Prostate gland (tissue), 2 donors: Measurements from ENCODE around the gene SLCO3A1. TPM values are rescaled to one million over a fixed set of nuclear protein-coding genes. Genes with fewer than 3 reads are reported as not detected.

Source experiments
- DNase-seq: peaks from one replicate; pipeline ENCODE4 v3.0.0-alpha.2; 2019; ENCODE audit warnings: low spot score
- H3K27ac ChIP-seq, 2 donors: fragments of 200-600 bp; sonication (generic); 2 replicates each; pipeline ENCODE4 v1.5.1; 2017 to 2019
- H3K27me3 ChIP-seq: fragments of 200-600 bp; sonication (generic); replicated peaks from 2 replicates; pipeline ENCODE4 v1.5.1; 2019; ENCODE audit not compliant: insufficient read depth
- H3K36me3 ChIP-seq, 2 donors: fragments of 200-600 bp; sonication (generic); 1 replicate in 1 of 2; 2 replicates in 1 of 2; pipeline versions ENCODE4 v1.5.1 to v1.8.1; 2017 to 2019
- H3K4me1 ChIP-seq: fragments of 200-600 bp; sonication (generic); replicated peaks from 2 replicates; pipeline ENCODE4 v1.5.1; 2019
- H3K4me3 ChIP-seq, 2 donors: fragments of 200-600 bp; sonication (generic); 2 replicates each; pipeline ENCODE4 v1.5.1; 2017 to 2019
- H3K9me3 ChIP-seq: fragments of 200-600 bp; sonication (generic); 2 replicates; pipeline ENCODE4 v1.5.1; 2017
- POLR2A ChIP-seq: fragments of 450-650 bp; IDR thresholded peaks from one replicate; pipeline ENCODE4 v1.6.1; 2016; ENCODE audit warnings: antibody characterized with exemption, mild to moderate bottlenecking
- POLR2AphosphoS5 ChIP-seq: sonication (generic); formaldehyde crosslinking; IDR thresholded peaks from one replicate; pipeline ENCODE4 v1.6.1; 2017; ENCODE audit warnings: antibody characterized with exemption
- WGBS: methylation state at CpG from one replicate; pipeline ENCODE4 v1.1.5; 2018; 5-methylcytosine and 5-hydroxymethylcytosine counted together
- intact Hi-C: fragments of 100-400 bp; cut with DNase I; formaldehyde crosslinking; loops from one replicate; pipeline ENCODE4 v1.14.2; 2022
- total RNA-seq, 2 donors: library from RNA; depleted of rRNA; stranded (reverse); fragments of >200 nt; gene quantifications; one replicate each; pipeline ENCODE4 v1.1.0, GENCODE V29; 2016
- TF ChIP-seq, protein P1 (sequence below), 4 experiments: fragments of 200-600 bp in 2 of 4; fragments of 450-650 bp in 2 of 4; sonication (generic) in 2 of 4; IDR thresholded peaks; 1 replicate in 3 of 4; 2 replicates in 1 of 4; pipeline ENCODE4 v1.5.1; 2016 to 2019; ENCODE audit warnings: antibody characterized with exemption in 4 of 4, mild to moderate bottlenecking in 2 of 4, moderate library complexity in 2 of 4

SLCO3A1 gene
- total RNA-seq, 2 donors from 2014 or later: 7.4 to 35.3 TPM

DNA sequence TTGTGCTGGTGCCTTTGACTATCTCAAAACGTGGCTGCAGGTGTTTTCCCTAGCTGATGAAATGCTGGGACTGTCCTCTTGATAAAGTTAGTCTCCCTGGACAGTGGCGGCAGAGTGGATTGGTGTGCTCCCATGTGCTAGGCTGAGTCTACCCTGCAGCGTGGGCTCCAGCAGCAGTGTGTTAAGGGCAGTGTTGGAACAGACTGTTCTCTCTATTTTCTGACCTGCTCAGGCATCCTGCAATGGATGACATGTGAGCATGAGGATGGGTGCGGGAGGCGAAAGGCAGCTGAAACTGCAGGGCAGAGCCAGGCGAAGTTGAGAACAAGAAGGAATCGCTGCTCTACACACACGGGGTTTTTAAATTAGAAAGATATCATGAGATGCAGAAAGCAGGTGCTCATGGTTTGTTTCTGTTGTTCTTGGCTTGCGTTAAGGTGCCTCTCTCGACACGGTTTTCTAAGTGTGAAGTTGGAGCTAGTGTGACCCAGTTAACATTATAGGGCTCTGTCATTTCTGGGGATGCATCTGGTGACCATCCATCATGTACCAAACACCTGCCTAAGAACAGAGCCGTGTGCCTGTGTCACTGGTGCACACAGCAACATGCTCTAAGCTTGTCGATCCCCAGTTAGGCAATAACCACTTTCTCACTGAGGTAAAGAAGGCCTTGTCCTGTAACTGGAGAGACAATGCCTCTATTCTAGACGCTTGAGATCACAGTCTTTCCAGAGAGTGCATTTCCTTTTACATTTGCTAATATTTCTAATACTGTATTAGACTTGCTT lies 44.3 kb downstream of the SLCO3A1 start:
- Histone ChIP-seq H3K27me3 (no peaks in the 10 kb centered on the region), H3K9me3 (no peaks in the 10 kb centered on the region), H3K36me3 (no peaks in the 10 kb centered on the region), H3K4me3 (no peak overlapping the region), H3K4me1 (no peaks in the 10 kb centered on the region), H3K27ac (no peak overlapping the region)
- DNase-seq: no peak
- intact Hi-C loops: no loop called here
- 76% methylated on average over 14 of the region's 14 CpGs for WGBS
- TF ChIP-seq, protein P1, sequence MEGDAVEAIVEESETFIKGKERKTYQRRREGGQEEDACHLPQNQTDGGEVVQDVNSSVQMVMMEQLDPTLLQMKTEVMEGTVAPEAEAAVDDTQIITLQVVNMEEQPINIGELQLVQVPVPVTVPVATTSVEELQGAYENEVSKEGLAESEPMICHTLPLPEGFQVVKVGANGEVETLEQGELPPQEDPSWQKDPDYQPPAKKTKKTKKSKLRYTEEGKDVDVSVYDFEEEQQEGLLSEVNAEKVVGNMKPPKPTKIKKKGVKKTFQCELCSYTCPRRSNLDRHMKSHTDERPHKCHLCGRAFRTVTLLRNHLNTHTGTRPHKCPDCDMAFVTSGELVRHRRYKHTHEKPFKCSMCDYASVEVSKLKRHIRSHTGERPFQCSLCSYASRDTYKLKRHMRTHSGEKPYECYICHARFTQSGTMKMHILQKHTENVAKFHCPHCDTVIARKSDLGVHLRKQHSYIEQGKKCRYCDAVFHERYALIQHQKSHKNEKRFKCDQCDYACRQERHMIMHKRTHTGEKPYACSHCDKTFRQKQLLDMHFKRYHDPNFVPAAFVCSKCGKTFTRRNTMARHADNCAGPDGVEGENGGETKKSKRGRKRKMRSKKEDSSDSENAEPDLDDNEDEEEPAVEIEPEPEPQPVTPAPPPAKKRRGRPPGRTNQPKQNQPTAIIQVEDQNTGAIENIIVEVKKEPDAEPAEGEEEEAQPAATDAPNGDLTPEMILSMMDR (IDR thresholded peaks at IDR 0.05): no peak
- no peak for TF ChIP-seq POLR2A
- no peak for TF ChIP-seq POLR2AphosphoS5

DNA sequence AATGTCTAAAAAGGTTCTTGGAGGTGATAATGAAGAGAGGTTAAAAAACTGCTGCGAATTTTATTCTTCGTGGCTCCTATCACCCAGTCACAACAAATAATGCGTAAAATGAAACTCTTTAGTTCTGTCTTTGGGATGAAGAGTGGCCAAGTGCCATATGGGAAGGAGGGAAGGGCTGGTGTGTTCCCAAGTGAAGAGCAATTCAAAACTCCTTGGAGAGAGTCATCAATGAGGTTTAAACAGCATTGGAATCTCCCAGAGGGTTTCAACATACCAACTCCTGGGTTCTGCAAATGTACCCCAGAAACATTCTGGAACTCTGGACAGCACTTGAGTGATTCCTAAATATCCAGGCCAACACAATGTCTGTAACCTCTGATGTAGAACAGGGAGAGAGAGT lies 45.3 kb downstream of the SLCO3A1 start:
- intact Hi-C loops: no loop called here

DNA sequence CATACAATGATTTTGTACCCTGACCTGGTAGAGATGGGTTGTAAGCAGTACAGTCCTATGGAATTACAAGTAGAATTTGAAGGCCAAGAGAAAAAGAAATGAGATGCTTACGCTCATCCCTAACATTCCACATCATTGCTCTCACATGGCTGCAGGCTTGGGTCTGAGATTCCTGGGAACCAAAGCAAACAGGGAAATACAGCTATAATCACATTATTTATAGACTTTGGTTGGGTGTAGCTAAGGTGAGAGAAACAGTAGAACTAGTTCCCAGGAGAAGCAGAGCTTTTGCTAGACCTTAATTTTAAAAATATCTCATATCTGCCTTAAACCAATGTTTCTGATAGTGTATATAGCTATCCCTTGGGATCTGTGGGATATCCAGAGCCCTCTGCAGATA lies 51.4 kb downstream of the SLCO3A1 start:
- Histone ChIP-seq H3K4me3 (no peak overlapping the region), H3K36me3 (no peaks in the 10 kb centered on the region), H3K9me3 (no peaks in the 10 kb centered on the region), H3K27ac (no peak overlapping the region), H3K4me1 (no peaks in the 10 kb centered on the region), H3K27me3 (peaks cover 3% of the 10 kb centered on the region)
- WGBS: 91% methylated on average over 1 of the region's 1 CpG
- TF ChIP-seq POLR2A: no peak
- TF ChIP-seq, protein P1 (IDR thresholded peaks at IDR 0.05): no peak
- TF ChIP-seq POLR2AphosphoS5: no peak
- intact Hi-C loops: no loop called here
- DNase-seq: no peak

More for the DNA sequence above, 45.3 kb downstream of the SLCO3A1 start:
- TF ChIP-seq POLR2A (no peak), POLR2AphosphoS5 (no peak)
- TF ChIP-seq, protein P1 (IDR thresholded peaks at IDR 0.05): no peak
- no peak overlapping the region for H3K4me3 ChIP-seq
- H3K27me3 ChIP-seq: no peaks in the 10 kb centered on the region
- H3K27ac ChIP-seq: no peak overlapping the region
- WGBS: 90% methylated on average over 3 of the region's 3 CpGs
- no peaks in the 10 kb centered on the region for H3K4me1 ChIP-seq
- no peaks in the 10 kb centered on the region for H3K36me3 ChIP-seq
- no peaks in the 10 kb centered on the region for H3K9me3 ChIP-seq
- DNase-seq: no peak

DNA sequence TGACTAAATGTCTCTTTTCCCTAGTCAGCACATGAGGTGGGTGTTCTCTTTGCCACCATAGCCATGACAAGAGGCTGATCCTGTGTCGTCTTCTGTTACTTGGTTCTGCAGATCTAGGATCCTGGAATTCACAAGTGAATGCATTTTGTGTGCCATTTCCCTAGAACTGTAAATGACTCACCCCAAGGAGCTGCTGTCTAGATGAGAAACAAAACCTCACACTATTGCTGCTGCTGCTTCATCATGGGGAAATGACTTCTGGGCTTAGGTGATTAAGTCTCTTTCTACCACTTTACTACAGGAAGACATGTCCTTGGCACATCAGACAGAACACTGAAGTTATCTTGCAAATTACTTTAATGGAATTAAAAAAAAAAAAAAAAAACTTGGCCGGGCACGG lies 54.9 kb downstream of the SLCO3A1 start:
- Histone ChIP-seq H3K4me1 (no peaks in the 10 kb centered on the region), H3K36me3 (no peaks in the 10 kb centered on the region), H3K9me3 (no peaks in the 10 kb centered on the region), H3K27me3 (peaks cover 3% of the 10 kb centered on the region), H3K27ac (no peak overlapping the region), H3K4me3 (no peak overlapping the region)
- WGBS: 90% methylated on average over 3 of the region's 3 CpGs
- intact Hi-C loops: no loop called here
- TF ChIP-seq POLR2A (no peak), POLR2AphosphoS5 (no peak)
- TF ChIP-seq, protein P1 (IDR thresholded peaks at IDR 0.05): no peak
- DNase-seq: no peak

DNA sequence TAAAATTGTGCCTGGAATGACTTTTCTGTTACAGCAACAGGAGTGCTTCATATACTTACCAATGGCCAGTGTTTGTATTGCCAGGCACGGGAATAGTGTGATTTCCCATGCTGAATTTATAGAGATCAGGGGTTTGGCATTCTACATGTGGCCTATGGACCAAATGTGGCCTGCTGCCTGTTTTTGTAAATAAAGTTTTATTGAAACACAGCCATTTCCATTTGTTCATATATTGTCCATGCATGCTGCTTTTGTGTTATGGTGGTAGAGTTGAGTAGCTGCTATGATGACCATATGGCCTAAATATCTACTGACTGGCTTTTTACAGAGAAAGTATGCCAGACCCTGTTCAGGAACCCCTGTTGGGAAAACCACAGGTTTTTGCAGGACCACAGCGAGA lies 55.6 kb downstream of the SLCO3A1 start:
- 97% methylated on average over 2 of the region's 2 CpGs for WGBS
- intact Hi-C loops: no loop called here
- Histone ChIP-seq H3K27me3 (peaks cover 3% of the 10 kb centered on the region), H3K27ac (no peak overlapping the region), H3K4me1 (no peaks in the 10 kb centered on the region), H3K36me3 (no peaks in the 10 kb centered on the region), H3K4me3 (no peak overlapping the region), H3K9me3 (no peaks in the 10 kb centered on the region)
- TF ChIP-seq POLR2AphosphoS5 (no peak), POLR2A (no peak)
- TF ChIP-seq, protein P1 (IDR thresholded peaks at IDR 0.05): no peak
- DNase-seq: no peak
